Skeletal muscle tissue (tissue), 4 donors: Measurements from ENCODE around the gene TSPAN18. TPM values are rescaled to one million over a fixed set of nuclear protein-coding genes. Genes with fewer than 3 reads are reported as not detected.

Experiments
- H3K27ac ChIP-seq: one replicate; pipeline ENCODE4 v1.7.0; 2013; ENCODE audit warnings: mild to moderate bottlenecking, low read depth, low read length, inconsistent platforms
- H3K27me3 ChIP-seq, 3 donors: one replicate each; pipeline ENCODE4 v1.7.0; 2013; ENCODE audit warnings: low read length in 3 of 3; ENCODE audit not compliant: control insufficient read depth in 3 of 3, insufficient read depth in 3 of 3
- H3K36me3 ChIP-seq, 3 donors: one replicate each; pipeline ENCODE4 v1.7.0; 2013; ENCODE audit warnings: low read length in 3 of 3; ENCODE audit not compliant: control insufficient read depth in 3 of 3, insufficient read depth in 3 of 3
- H3K4me1 ChIP-seq, 3 donors: one replicate each; pipeline ENCODE4 v1.7.0; 2013; ENCODE audit warnings: low read length in 3 of 3, mild to moderate bottlenecking in 3 of 3; ENCODE audit not compliant: control insufficient read depth in 3 of 3, insufficient read depth in 3 of 3
- H3K4me3 ChIP-seq, 3 donors: one replicate each; pipeline ENCODE4 v1.7.0; 2013; ENCODE audit warnings: low read length in 3 of 3
- H3K9ac ChIP-seq, 3 donors: one replicate each; pipeline ENCODE4 v1.7.0; 2013; ENCODE audit warnings: low read length in 3 of 3, mild to moderate bottlenecking in 3 of 3, moderate library complexity in 2 of 3, low read depth in 1 of 3
- H3K9me3 ChIP-seq, 3 donors: one replicate each; pipeline ENCODE4 v1.7.0; 2013; ENCODE audit warnings: low read length in 3 of 3; ENCODE audit not compliant: control insufficient read depth in 3 of 3
- total RNA-seq: library from RNA; depleted of rRNA; stranded (reverse); fragments of >200 nt; gene quantifications from one replicate; pipeline ENCODE4 v1.2.3, GENCODE V29; 2014
- donor health status: Osteomylitis.

Gene TSPAN18
- total RNA-seq, 1 donor from 2014 or later = 11.5 TPM

DNA sequence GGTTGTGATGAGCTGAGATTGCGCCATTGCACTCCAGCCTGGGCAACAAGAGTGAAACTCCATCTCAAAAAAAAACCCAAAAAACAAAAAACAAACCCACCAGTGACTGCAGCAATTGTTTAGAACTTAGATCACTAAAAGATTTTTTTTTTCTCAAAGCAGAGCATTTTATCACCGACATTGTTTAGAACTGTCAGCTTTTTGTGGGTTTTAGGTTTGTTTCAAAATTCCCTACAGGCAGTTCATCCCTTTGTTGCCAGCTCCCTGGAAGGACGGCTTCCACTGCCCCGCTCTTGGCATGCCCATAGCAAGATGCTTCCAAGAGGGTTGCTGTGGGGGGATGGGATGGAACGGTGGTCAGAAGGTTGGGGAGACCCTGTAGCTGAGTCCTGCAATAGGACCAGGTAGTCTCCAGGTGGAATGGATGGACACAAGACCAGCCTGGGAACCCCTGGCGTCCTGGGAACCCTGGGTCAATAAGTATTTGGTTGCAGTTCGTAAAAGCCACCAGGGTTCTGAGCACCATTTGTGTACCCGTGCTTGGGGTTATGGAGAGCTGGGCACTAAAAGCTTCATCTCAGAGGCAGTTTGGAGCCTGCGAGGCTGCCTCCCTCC lies 46.7 kb downstream of the TSPAN18 start:
- Histone ChIP-seq H3K27ac (no peak overlapping the region), H3K36me3 (no peaks in the 10 kb centered on the region), H3K9ac (no peak overlapping the region), H3K27me3 (no peaks in the 10 kb centered on the region), H3K4me1 (peaks cover 13 to 18% (median 14%) of the 10 kb centered on the region in 3 donors), H3K9me3 (no peaks in the 10 kb centered on the region), H3K4me3 (no peak overlapping the region)

GRCh38 chr11:44774108-44774507 lies 47.3 kb downstream of the TSPAN18 start:
- Histone ChIP-seq H3K27ac (no peak overlapping the region), H3K27me3 (peaks cover 0 to 3% (median 0%) of the 10 kb centered on the region in 3 donors), H3K36me3 (no peaks in the 10 kb centered on the region), H3K9me3 (no peaks in the 10 kb centered on the region), H3K4me1 (peaks cover 13 to 18% (median 14%) of the 10 kb centered on the region in 3 donors), H3K4me3 (no peak overlapping the region), H3K9ac (no peak overlapping the region)

GRCh38 chr11:44774731-44775130 lies 48.0 kb downstream of the TSPAN18 start:
- Histone ChIP-seq H3K27ac (no peak overlapping the region), H3K9me3 (no peaks in the 10 kb centered on the region), H3K4me1 (peaks cover 13 to 18% (median 14%) of the 10 kb centered on the region in 3 donors), H3K36me3 (peaks cover 0 to 2% (median 0%) of the 10 kb centered on the region in 3 donors), H3K9ac (no peak overlapping the region), H3K27me3 (peaks cover 0 to 5% (median 0%) of the 10 kb centered on the region in 3 donors), H3K4me3 (no peak overlapping the region)

DNA sequence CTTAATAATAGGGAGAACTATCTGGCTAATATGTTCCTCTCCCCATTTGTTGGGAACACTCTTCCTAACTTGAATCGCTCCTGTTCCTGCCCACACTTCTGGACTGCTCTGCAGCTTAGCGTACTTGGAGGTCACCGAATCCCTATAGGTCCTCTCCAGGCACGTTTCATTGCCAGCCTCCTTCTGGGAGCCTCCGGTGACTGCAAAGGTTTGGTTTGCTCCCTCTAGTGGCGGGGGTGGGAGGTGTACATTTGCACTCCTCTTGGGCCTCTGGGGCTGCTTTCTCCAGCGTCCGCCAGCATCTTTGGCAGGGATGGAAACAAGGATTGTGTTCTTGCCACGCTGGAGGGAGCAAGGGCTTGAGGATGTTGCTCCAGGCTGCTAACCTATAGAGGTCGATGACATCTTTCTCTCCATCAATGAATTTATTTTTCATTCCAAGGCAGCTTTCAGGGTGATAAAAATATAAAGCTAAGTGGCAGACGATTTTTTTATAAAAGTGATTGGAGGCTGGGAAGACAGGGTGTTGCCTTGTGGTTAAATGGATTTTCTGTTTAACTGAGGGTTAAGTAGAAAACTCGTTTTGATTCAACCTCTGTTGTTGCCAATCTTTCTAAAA lies 48.7 kb downstream of the TSPAN18 start:
- peaks cover 0 to 5% (median 0%) of the 10 kb centered on the region in 3 donors for H3K27me3 ChIP-seq
- no peak overlapping the region for H3K27ac ChIP-seq
- no peaks in the 10 kb centered on the region for H3K9me3 ChIP-seq
- no peak overlapping the region for H3K9ac ChIP-seq
- peaks cover 14 to 18% (median 15%) of the 10 kb centered on the region in 3 donors for H3K4me1 ChIP-seq
- no peak overlapping the region for H3K4me3 ChIP-seq
- H3K36me3 ChIP-seq = peaks cover 0 to 3% (median 0%) of the 10 kb centered on the region in 3 donors

DNA sequence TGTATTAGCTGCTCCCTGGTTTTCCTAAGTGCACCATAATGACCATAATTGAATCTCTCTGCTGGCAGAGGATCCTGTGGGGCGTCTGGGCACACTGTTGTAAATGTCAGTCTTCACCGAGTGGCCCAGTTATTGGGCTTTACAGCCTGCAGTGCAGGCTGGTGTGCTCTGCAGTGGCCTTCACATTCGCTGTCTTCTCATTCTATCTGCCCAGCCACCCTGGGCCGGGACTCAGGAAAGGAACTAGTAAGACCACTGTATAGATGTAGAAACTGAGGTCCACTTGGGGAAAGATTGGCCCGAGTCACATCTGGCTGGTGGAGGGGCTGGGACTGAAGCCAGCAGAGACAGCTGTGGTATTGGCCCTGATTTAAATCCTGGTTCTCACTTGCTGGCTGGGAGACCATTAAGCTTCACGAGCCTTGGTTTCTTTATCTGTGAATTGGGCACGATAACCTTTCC lies 49.3 kb downstream of the TSPAN18 start:
- peaks cover 14 to 18% (median 15%) of the 10 kb centered on the region in 3 donors for H3K4me1 ChIP-seq
- no peak overlapping the region for H3K4me3 ChIP-seq
- H3K36me3 ChIP-seq = peaks cover 0 to 3% (median 0%) of the 10 kb centered on the region in 3 donors
- H3K27me3 ChIP-seq = peaks cover 0 to 5% (median 0%) of the 10 kb centered on the region in 3 donors
- H3K27ac ChIP-seq = no peak overlapping the region
- H3K9me3 ChIP-seq = no peaks in the 10 kb centered on the region
- no peak overlapping the region for H3K9ac ChIP-seq

DNA sequence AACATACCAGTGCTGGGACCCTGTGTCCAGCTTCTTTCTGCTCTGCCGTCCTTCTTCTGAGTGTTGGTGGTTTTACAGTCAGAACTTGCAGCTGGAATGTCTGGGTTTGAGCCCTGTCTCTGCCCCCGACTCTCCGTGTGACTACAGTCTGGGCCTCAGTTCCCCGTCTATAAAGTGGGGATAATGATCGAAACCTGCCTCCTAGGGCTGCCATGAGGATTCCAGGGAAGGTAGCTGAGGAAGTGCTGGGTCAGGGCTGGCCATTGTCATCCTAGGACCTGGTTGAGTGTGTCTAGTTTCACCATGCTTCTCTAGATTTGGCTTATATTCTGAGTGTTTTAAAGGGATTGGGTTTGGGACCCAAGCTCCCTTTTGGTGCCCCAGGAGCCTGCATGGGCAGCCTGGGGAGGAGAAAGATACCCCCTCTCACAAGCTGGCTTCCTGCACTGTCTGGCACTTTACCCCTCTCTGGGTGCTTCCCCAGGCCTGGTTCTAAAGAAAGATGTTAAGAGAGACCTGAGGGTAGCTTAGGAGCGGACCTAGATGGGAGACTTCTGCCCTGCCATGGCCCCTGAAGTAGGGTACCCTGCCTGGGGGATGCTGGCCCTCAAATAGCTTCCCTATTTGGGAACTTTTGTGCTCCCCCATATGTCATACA lies 49.9 kb downstream of the TSPAN18 start:
- Histone ChIP-seq H3K27me3 (peaks cover 0 to 5% (median 0%) of the 10 kb centered on the region in 3 donors), H3K4me3 (no peak overlapping the region), H3K9me3 (no peaks in the 10 kb centered on the region), H3K27ac (no peak overlapping the region), H3K9ac (no peak overlapping the region), H3K36me3 (peaks cover 0 to 3% (median 0%) of the 10 kb centered on the region in 3 donors), H3K4me1 (peaks cover 14 to 18% (median 15%) of the 10 kb centered on the region in 3 donors)

DNA sequence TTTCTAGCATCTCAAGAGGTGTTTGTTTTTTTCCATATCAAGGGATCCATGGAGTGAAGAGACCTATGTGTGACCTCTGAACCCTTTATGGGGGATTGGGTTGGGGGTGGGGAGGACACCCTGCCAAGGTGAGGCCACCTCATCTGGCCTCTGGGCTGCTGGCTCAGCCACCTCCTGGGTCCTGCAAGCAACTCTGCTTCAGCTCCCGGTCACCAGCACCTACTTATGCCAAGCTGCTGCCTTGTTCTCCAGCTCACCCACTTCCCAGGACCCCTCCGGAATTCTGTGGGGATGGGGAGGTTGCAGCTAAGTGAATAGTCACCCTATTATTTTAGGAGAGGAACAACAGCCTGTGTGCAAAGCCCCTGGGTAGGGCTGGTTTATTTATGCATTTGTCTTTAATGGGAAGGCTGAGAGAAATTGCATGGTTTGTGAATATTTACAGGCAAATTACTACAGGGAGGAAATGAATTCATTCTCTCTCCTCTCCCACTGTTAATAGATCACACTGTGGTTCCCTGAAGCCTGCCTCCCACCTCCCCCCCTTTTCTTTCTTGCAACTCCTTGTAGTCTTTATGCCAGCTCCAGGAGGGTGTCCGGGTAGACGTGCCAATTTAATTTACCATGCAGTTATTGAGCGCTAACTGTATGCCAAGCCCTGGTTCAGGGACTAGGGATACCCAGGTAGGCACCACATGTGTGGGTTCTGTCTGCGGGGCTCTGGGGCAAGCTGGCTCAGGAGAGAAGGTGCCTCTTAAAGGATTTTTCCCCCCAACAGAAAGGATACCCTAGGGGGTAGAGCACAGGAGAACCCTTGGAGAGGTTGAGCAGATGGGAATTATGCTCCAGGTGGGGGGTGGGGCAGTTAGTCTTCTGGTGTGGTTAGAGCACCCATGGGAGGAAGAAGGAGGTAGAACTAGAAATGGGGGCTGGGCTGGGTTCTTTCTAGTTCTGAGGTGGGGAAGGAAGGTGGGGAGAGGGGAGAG lies 50.7 kb downstream of the TSPAN18 start:
- H3K9me3 ChIP-seq = no peaks in the 10 kb centered on the region
- no peak overlapping the region for H3K27ac ChIP-seq
- no peak overlapping the region for H3K9ac ChIP-seq
- H3K27me3 ChIP-seq = peaks cover 0 to 5% (median 0%) of the 10 kb centered on the region in 3 donors
- H3K36me3 ChIP-seq = peaks cover 0 to 3% (median 0%) of the 10 kb centered on the region in 3 donors
- H3K4me1 ChIP-seq = peaks cover 14 to 18% (median 15%) of the 10 kb centered on the region in 3 donors
- H3K4me3 ChIP-seq = no peak overlapping the region

- Histone ChIP-seq H3K27ac (no peak overlapping the region), H3K9me3 (no peaks in the 10 kb centered on the region), H3K4me1 (peaks cover 12 to 18% (median 13%) of the 10 kb centered on the region in 3 donors), H3K9ac (no peak overlapping the region), H3K4me3 (no peak overlapping the region), H3K36me3 (peaks cover 0 to 3% (median 0%) of the 10 kb centered on the region in 3 donors), H3K27me3 (peaks cover 0 to 5% (median 0%) of the 10 kb centered on the region in 3 donors)
These were observed 51.7 kb downstream of the TSPAN18 start for GRCh38 chr11:44778195-44779100.
